Colonic mucosa (tissue), 4 donors: ENCODE data around the gene CS. TPM values are rescaled to one million over a fixed set of nuclear protein-coding genes. Genes with fewer than 3 reads are reported as not detected.

Experiments used
- DNase-seq: peaks from one replicate; pipeline ENCODE4 v3.0.0-alpha.2; 2020
- H3K27ac ChIP-seq: fragments of 200-600 bp; one replicate; pipeline ENCODE4 v1.8.0; 2021
- H3K27me3 ChIP-seq: fragments of 200-600 bp; one replicate; pipeline ENCODE4 v1.8.0; 2021
- H3K36me3 ChIP-seq: fragments of 200-600 bp; one replicate; pipeline ENCODE4 v1.8.0; 2021
- H3K4me1 ChIP-seq: fragments of 200-600 bp; one replicate; pipeline ENCODE4 v1.8.0; 2021; ENCODE audit warnings: mild to moderate bottlenecking
- H3K4me3 ChIP-seq: fragments of 200-600 bp; one replicate; pipeline ENCODE4 v1.8.0; 2021
- H3K9ac ChIP-seq, 2 donors: one replicate each; pipeline ENCODE4 v1.7.0; 2013; ENCODE audit warnings: control low read depth in 2 of 2, low read depth in 2 of 2, low read length in 2 of 2
- H3K9me3 ChIP-seq: fragments of 200-600 bp; one replicate; pipeline ENCODE4 v1.8.0; 2021
- intact Hi-C: fragments of 100-400 bp; cut with DNase I; formaldehyde crosslinking; loops from one replicate; pipeline ENCODE4 v1.14.1; 2022
- total RNA-seq, 2 donors: library from RNA; stranded (reverse); fragmentation: NEBNext Ultra II Directional in 1 of 2; extraction: Animal tissue kit (Norgen Biotek cat#: 25700) in 1 of 2; gene quantifications; one replicate each; pipeline ENCODE4 v1.2.1, GENCODE V29; 2021
- TF ChIP-seq, protein P1 (sequence below): fragments of 200-600 bp; IDR thresholded peaks from one replicate; pipeline ENCODE4 v1.8.0; 2022; ENCODE audit warnings: antibody characterized with exemption, mild to moderate bottlenecking
- donor health status: healthy.
- donor health status: DM: no; HTN: no; CAD: no.
- donor health status: DM: no; HTN: no; CAD: no.

The CS gene
- total RNA-seq, 2 donors from 2014 or later = 367 to 437 TPM

GRCh38 chr12:56247923-56248322, 52.2 kb downstream of the CS start:
- intact Hi-C loops = no loop called here
- Histone ChIP-seq H3K27ac (no peak overlapping the region), H3K27me3 (no peaks in the 10 kb centered on the region), H3K9ac (no peak overlapping the region), H3K36me3 (peaks cover 30% of the 10 kb centered on the region), H3K4me3 (no peak overlapping the region), H3K4me1 (no peaks in the 10 kb centered on the region), H3K9me3 (no peaks in the 10 kb centered on the region)
- DNase-seq = no peak
- TF ChIP-seq, protein P1, sequence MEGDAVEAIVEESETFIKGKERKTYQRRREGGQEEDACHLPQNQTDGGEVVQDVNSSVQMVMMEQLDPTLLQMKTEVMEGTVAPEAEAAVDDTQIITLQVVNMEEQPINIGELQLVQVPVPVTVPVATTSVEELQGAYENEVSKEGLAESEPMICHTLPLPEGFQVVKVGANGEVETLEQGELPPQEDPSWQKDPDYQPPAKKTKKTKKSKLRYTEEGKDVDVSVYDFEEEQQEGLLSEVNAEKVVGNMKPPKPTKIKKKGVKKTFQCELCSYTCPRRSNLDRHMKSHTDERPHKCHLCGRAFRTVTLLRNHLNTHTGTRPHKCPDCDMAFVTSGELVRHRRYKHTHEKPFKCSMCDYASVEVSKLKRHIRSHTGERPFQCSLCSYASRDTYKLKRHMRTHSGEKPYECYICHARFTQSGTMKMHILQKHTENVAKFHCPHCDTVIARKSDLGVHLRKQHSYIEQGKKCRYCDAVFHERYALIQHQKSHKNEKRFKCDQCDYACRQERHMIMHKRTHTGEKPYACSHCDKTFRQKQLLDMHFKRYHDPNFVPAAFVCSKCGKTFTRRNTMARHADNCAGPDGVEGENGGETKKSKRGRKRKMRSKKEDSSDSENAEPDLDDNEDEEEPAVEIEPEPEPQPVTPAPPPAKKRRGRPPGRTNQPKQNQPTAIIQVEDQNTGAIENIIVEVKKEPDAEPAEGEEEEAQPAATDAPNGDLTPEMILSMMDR = no peak

DNA sequence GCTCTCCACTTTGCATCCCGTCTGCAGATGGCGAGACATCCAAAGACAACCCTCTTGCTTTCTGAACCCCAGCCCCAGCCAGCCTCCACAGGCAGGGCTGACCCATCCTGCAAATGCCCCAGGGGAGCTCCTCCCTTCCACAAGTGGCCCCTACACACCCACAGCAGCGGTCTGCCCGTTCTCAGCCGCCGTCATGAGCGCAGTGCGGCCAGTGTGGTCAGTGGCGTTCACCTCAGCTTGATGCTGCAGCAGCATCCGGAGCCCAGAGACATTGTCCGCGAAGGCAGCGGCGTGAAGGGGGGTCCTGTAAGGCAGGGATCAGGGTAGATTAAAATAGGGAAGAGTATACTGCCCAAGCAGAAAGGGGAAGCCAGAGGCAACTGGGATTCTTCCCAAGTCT, 55.6 kb downstream of the CS start:
- Histone ChIP-seq H3K4me3 (no peak overlapping the region), H3K27me3 (no peaks in the 10 kb centered on the region), H3K4me1 (no peaks in the 10 kb centered on the region), H3K9ac (no peak overlapping the region), H3K27ac (no peak overlapping the region), H3K9me3 (no peaks in the 10 kb centered on the region), H3K36me3 (peaks cover 17% of the 10 kb centered on the region)
- TF ChIP-seq, protein P1 = no peak
- intact Hi-C loops = no loop called here
- DNase-seq = no peak

GRCh38 chr12:56243731-56244181, 56.4 kb downstream of the CS start:
- intact Hi-C loops = no loop called here
- TF ChIP-seq, protein P1 = no peak
- Histone ChIP-seq H3K9ac (no peak overlapping the region), H3K9me3 (no peaks in the 10 kb centered on the region), H3K4me1 (no peaks in the 10 kb centered on the region), H3K36me3 (peaks cover 17% of the 10 kb centered on the region), H3K27ac (no peak overlapping the region), H3K27me3 (no peaks in the 10 kb centered on the region), H3K4me3 (no peak overlapping the region)
- DNase-seq = no peak

- Histone ChIP-seq H3K4me1 (no peaks in the 10 kb centered on the region), H3K9me3 (no peaks in the 10 kb centered on the region), H3K4me3 (no peak overlapping the region), H3K36me3 (peaks cover 17% of the 10 kb centered on the region), H3K9ac (no peak overlapping the region), H3K27me3 (no peaks in the 10 kb centered on the region), H3K27ac (no peak overlapping the region)
- TF ChIP-seq, protein P1 = no peak
- intact Hi-C loops = no loop called here
- DNase-seq = no peak
Measured at GRCh38 chr12:56242986-56243385, 57.1 kb downstream of the CS start.

GRCh38 chr12:56241424-56242303, 58.5 kb downstream of the CS start:
- TF ChIP-seq, protein P1 = no peak
- no peak for DNase-seq
- H3K36me3 ChIP-seq = peaks cover 11% of the 10 kb centered on the region

More at GRCh38 chr12:56241424-56242303, 58.5 kb downstream of the CS start:
- Histone ChIP-seq H3K4me3 (no peak overlapping the region), H3K9me3 (no peaks in the 10 kb centered on the region), H3K27ac (no peak overlapping the region), H3K27me3 (no peaks in the 10 kb centered on the region), H3K4me1 (no peaks in the 10 kb centered on the region), H3K9ac (no peak overlapping the region)
- intact Hi-C loops = no loop called here
